Naive thymus-derived CD8-positive, alpha-beta T cell (primary cell): ENCODE results near the gene RCOR1. TPM values are rescaled to one million over a fixed set of nuclear protein-coding genes. Genes with fewer than 3 reads are reported as not detected.
A peak's percentile ranks its signal among the peaks of the same experiment; 100 is the strongest.
"Not testable (repeated sequence)": the region's sequence is repeated elsewhere in the genome, so short reads cannot be mapped to it uniquely, and the experiment has no call there.

Experiments used
- ATAC-seq, 2 donors: fragments of 150-1000 bp; cut with Tn5 transposase in 1 of 2; sonication (Bioruptor Pico), chemical (Tn5 transposase) in 1 of 2; 1 replicate in 1 of 2; 2 replicates in 1 of 2; pipeline ENCODE4 v1.10.0; 2021; ENCODE audit warnings: mild to moderate bottlenecking in 2 of 2, moderate library complexity in 2 of 2
- POLR2A ChIA-PET: fragments of 350-600 bp; sonication (Branson Sonifier 250); formaldehyde crosslinking; loops from one replicate; lab custom pipeline; 2021; ENCODE audit warnings: antibody characterized with exemption; lab: Charles Lee
- DNase-seq, 10 donors: peaks; one replicate each; pipeline versions ENCODE4 v3.0.0 to v3.0.0-alpha.2; 2020 to 2022
- H3K27ac Mint-ChIP-seq, 10 donors: one replicate each; pipeline ENCODE4 v1.8.0; 2020 to 2022; ENCODE audit warnings: mild to moderate bottlenecking in 10 of 10, mixed read lengths in 10 of 10, moderate library complexity in 4 of 10, inconsistent platforms in 1 of 10
- H3K27me3 Mint-ChIP-seq, 5 donors: one replicate each; pipeline ENCODE4 v1.8.0; 2021 to 2022; ENCODE audit warnings: mixed read lengths in 5 of 5
- H3K36me3 Mint-ChIP-seq, 3 donors: one replicate each; pipeline ENCODE4 v1.8.0; 2020 to 2022; ENCODE audit warnings: mixed read lengths in 3 of 3, mild to moderate bottlenecking in 2 of 3, inconsistent platforms in 1 of 3
- H3K4me1 Mint-ChIP-seq, 4 donors: one replicate each; pipeline ENCODE4 v1.8.0; 2021 to 2022; ENCODE audit warnings: mixed read lengths in 4 of 4
- H3K4me3 Mint-ChIP-seq, 10 donors: one replicate each; pipeline ENCODE4 v1.8.0; 2020 to 2022; ENCODE audit warnings: mild to moderate bottlenecking in 10 of 10, mixed read lengths in 10 of 10, moderate library complexity in 6 of 10, inconsistent platforms in 1 of 10
- H3K9me3 Mint-ChIP-seq, 9 donors: one replicate each; pipeline ENCODE4 v1.8.0; 2020 to 2022; ENCODE audit warnings: mixed read lengths in 9 of 9, mild to moderate bottlenecking in 3 of 9, inconsistent platforms in 1 of 9, moderate library complexity in 1 of 9
- polyA plus RNA-seq, 3 donors: library from polyadenylated mRNA; unstranded; fragments of 300-500 nt; fragmentation: Illumina TruSeq; gene quantifications; one replicate each; pipeline ENCODE4 v1.2.3, GENCODE V29; 2021
- total RNA-seq, 8 experiments: library from RNA in 2 of 8; stranded (reverse) in 2 of 8; gene quantifications; one replicate each; pipeline ENCODE4 v1.2.3 and lab custom pipeline; 2021 to 2026

RCOR1 gene
- total and polyA plus RNA-seq, 5 experiments from 2014 or later: 0.43 to 24.0 (median 1.2) TPM

- Mint-ChIP-seq H3K27ac (peak overlapping the region in 1 of 10 donors; percentile 17), H3K9me3 (no peaks in the 10 kb centered on the region), H3K27me3 (no peaks in the 10 kb centered on the region), H3K4me1 (peaks cover 36 to 69% (median 58%) of the 10 kb centered on the region in 4 donors), H3K36me3 (peaks cover 0 to 5% (median 1%) of the 10 kb centered on the region in 3 donors), H3K4me3 (no peak overlapping the region)
- POLR2A ChIA-PET: no interaction called here
- ATAC-seq: no peak
- DNase-seq: no peak
Measured at GRCh38 chr14:102625564-102626296, 33.3 kb downstream of the RCOR1 start.

- Mint-ChIP-seq H3K4me1 (peaks cover 34 to 66% (median 52%) of the 10 kb centered on the region in 4 donors), H3K4me3 (no peak overlapping the region), H3K27ac (peak overlapping the region in 1 of 10 donors; percentile 23), H3K27me3 (no peaks in the 10 kb centered on the region), H3K36me3 (peaks cover 0 to 5% (median 0%) of the 10 kb centered on the region in 3 donors), H3K9me3 (no peaks in the 10 kb centered on the region)
- no peak for ATAC-seq
- POLR2A ChIA-PET: no interaction called here
- no peak for DNase-seq
Measured at GRCh38 chr14:102626530-102626929, 34.1 kb downstream of the RCOR1 start.

- no peak for ATAC-seq
Measured at GRCh38 chr14:102629011-102629444, 36.6 kb downstream of the RCOR1 start.

GRCh38 chr14:102629808-102630350 is 37.4 kb downstream of the RCOR1 start:
- H3K27ac Mint-ChIP-seq: peak overlapping the region in 6 of 10 donors; percentile 35 to 66 (median 50)
- ATAC-seq: no peak
- POLR2A ChIA-PET: no interaction called here
- H3K27me3 Mint-ChIP-seq: no peaks in the 10 kb centered on the region
- no peaks in the 10 kb centered on the region for H3K9me3 Mint-ChIP-seq
- no peak for DNase-seq
- peaks cover 23 to 66% (median 45%) of the 10 kb centered on the region in 4 donors for H3K4me1 Mint-ChIP-seq
- H3K36me3 Mint-ChIP-seq: peaks cover 0 to 14% (median 0%) of the 10 kb centered on the region in 3 donors
- H3K4me3 Mint-ChIP-seq: no peak overlapping the region

More at GRCh38 chr14:102629011-102629444, 36.6 kb downstream of the RCOR1 start:
- no peaks in the 10 kb centered on the region for H3K27me3 Mint-ChIP-seq
- no peak overlapping the region for H3K4me3 Mint-ChIP-seq
- peaks cover 0 to 14% (median 0%) of the 10 kb centered on the region in 3 donors for H3K36me3 Mint-ChIP-seq
- no peaks in the 10 kb centered on the region for H3K9me3 Mint-ChIP-seq
- peaks cover 23 to 62% (median 42%) of the 10 kb centered on the region in 4 donors for H3K4me1 Mint-ChIP-seq
- POLR2A ChIA-PET: no interaction called here
- H3K27ac Mint-ChIP-seq: peak overlapping the region in 6 of 10 donors; percentile 10 to 64 (median 32)
- DNase-seq: no peak

DNA sequence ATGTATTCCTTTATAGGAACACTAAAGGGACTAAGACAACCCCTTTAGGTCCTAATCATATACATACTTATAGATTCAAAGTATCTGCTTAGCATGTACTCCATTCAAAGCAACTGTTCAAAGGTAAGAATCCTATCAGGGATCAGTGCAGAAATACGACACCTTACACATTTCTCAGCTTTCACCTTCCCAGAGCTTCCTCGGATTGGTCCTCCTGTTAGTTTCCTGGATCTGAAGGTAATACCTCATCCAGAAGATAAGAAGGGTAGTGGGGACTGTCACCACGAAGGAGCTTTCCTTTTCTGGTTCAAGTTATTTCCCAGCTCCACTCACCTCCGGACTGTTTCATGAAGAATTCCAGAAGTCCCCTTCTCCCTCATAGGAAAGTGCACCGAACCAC is 38.0 kb downstream of the RCOR1 start:
- Mint-ChIP-seq H3K27ac (peak overlapping the region in 5 of 10 donors; percentile 35 to 66 (median 59)), H3K9me3 (no peaks in the 10 kb centered on the region), H3K36me3 (peaks cover 0 to 14% (median 0%) of the 10 kb centered on the region in 3 donors), H3K4me1 (peaks cover 23 to 66% (median 45%) of the 10 kb centered on the region in 4 donors), H3K27me3 (no peaks in the 10 kb centered on the region), H3K4me3 (no peak overlapping the region)
- DNase-seq: no peak
- POLR2A ChIA-PET: no interaction called here
- no peak for ATAC-seq

- H3K9me3 Mint-ChIP-seq: no peaks in the 10 kb centered on the region
- peaks cover 0 to 14% (median 0%) of the 10 kb centered on the region in 3 donors for H3K36me3 Mint-ChIP-seq
- no peaks in the 10 kb centered on the region for H3K27me3 Mint-ChIP-seq
- H3K4me3 Mint-ChIP-seq: no peak overlapping the region
- no peak for DNase-seq
- ATAC-seq: no peak
- H3K27ac Mint-ChIP-seq: peak overlapping the region in 1 of 10 donors; percentile 24
- POLR2A ChIA-PET: no interaction called here
- peaks cover 19 to 61% (median 41%) of the 10 kb centered on the region in 4 donors for H3K4me1 Mint-ChIP-seq
Measured at GRCh38 chr14:102630881-102631280, 38.4 kb downstream of the RCOR1 start.

GRCh38 chr14:102633906-102634595 is 41.6 kb downstream of the RCOR1 start:
- Mint-ChIP-seq H3K27ac (peak overlapping the region in 2 of 10 donors; percentile 19 to 24), H3K9me3 (no peaks in the 10 kb centered on the region), H3K36me3 (peaks cover 0 to 11% (median 0%) of the 10 kb centered on the region in 3 donors)

DNA sequence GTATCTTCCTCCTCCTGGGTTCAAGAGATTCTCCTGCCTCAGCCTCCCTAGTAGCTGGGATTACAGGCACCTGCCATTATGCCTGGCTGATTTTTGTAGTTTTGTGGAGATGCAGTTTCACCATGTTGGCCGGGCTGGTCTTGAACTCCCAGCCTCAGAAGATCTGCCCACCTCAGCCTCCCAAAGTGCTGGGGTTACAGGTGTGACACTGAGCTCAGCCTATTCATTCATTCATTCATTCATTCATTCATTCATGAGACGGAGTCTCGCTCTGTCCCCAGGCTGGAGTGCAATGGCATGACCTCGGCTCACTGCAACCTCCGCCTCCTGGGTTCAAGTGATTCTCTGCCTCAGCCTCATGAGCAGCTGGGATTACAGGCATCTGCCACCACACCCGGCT is 47.2 kb downstream of the RCOR1 start:
- DNase-seq, H3K36me3 Mint-ChIP-seq, H3K9me3 Mint-ChIP-seq, H3K4me3 Mint-ChIP-seq, ATAC-seq, POLR2A ChIA-PET, H3K27me3 Mint-ChIP-seq, H3K27ac Mint-ChIP-seq: not testable (repeated sequence)
- H3K4me1 Mint-ChIP-seq: peaks cover 22 to 46% (median 35%) of the 10 kb centered on the region in 4 donors

More at GRCh38 chr14:102633906-102634595, 41.6 kb downstream of the RCOR1 start:
- Mint-ChIP-seq H3K4me1 (peaks cover 13 to 34% (median 30%) of the 10 kb centered on the region in 4 donors), H3K4me3 (no peak overlapping the region), H3K27me3 (no peaks in the 10 kb centered on the region)
- DNase-seq: no peak
- ATAC-seq: no peak
- POLR2A ChIA-PET: no interaction called here

GRCh38 chr14:102644523-102644922 is 52.1 kb downstream of the RCOR1 start:
- Mint-ChIP-seq H3K4me3 (peak overlapping the region in 2 of 10 donors; percentile 24 to 61), H3K4me1 (peaks cover 43 to 68% (median 62%) of the 10 kb centered on the region in 4 donors), H3K27ac (peak overlapping the region in 2 of 10 donors; percentile 4 to 12), H3K9me3 (no peaks in the 10 kb centered on the region), H3K27me3 (no peaks in the 10 kb centered on the region), H3K36me3 (peaks cover 0 to 4% (median 0%) of the 10 kb centered on the region in 3 donors)
- ATAC-seq (no peak), DNase-seq (no peak)
- POLR2A ChIA-PET: no interaction called here

GRCh38 chr14:102645746-102646440 is 53.4 kb downstream of the RCOR1 start:
- H3K4me3 Mint-ChIP-seq: peak overlapping the region in 2 of 10 donors; percentile 4
- H3K27ac Mint-ChIP-seq: peak overlapping the region in 3 of 10 donors; percentile 1 to 73 (median 3)
- POLR2A ChIA-PET: no interaction called here
- H3K9me3 Mint-ChIP-seq: no peaks in the 10 kb centered on the region
- peaks cover 0 to 4% (median 0%) of the 10 kb centered on the region in 3 donors for H3K36me3 Mint-ChIP-seq
- H3K4me1 Mint-ChIP-seq: peaks cover 46 to 82% (median 70%) of the 10 kb centered on the region in 4 donors
- no peak for DNase-seq
- peak in 1 of 2 donors; percentile 20 for ATAC-seq
- no peaks in the 10 kb centered on the region for H3K27me3 Mint-ChIP-seq

GRCh38 chr14:102646615-102647014 is 54.2 kb downstream of the RCOR1 start:
- Mint-ChIP-seq H3K27me3 (no peaks in the 10 kb centered on the region), H3K4me3 (no peak overlapping the region), H3K36me3 (peaks cover 0 to 4% (median 0%) of the 10 kb centered on the region in 3 donors), H3K9me3 (no peaks in the 10 kb centered on the region), H3K4me1 (peaks cover 47 to 85% (median 71%) of the 10 kb centered on the region in 4 donors), H3K27ac (no peak overlapping the region)
- DNase-seq (no peak), ATAC-seq (no peak)
- POLR2A ChIA-PET: interaction anchor here (0.6 kb wide), 1 partner anchor 105 kb away, joined by 3 read pairs; no protein-coding TSS in a partner anchor

- Mint-ChIP-seq H3K27ac (peak overlapping the region in 3 of 10 donors; percentile 27 to 57 (median 45)), H3K9me3 (peaks cover 0 to 7% (median 3%) of the 10 kb centered on the region in 9 donors), H3K4me3 (no peak overlapping the region), H3K27me3 (no peaks in the 10 kb centered on the region), H3K36me3 (peaks cover 0 to 5% (median 3%) of the 10 kb centered on the region in 3 donors), H3K4me1 (peaks cover 15 to 57% (median 46%) of the 10 kb centered on the region in 4 donors)
- POLR2A ChIA-PET: no interaction called here
- DNase-seq (no peak), ATAC-seq (no peak)
Measured at GRCh38 chr14:102652194-102652593, 59.7 kb downstream of the RCOR1 start.
